ENCODE data around the gene FPR3. TPM values are rescaled to one million over a fixed set of nuclear protein-coding genes. Genes with fewer than 3 reads are reported as not detected.

The FPR3 gene
- total and polyA plus RNA-seq, 9 of the 15 experiments (the other 6 are each of a cell fraction or from before 2014, with no cell fraction given): 0.08 to 0.51 (median 0.22) TPM; not detected in 1

DNA sequence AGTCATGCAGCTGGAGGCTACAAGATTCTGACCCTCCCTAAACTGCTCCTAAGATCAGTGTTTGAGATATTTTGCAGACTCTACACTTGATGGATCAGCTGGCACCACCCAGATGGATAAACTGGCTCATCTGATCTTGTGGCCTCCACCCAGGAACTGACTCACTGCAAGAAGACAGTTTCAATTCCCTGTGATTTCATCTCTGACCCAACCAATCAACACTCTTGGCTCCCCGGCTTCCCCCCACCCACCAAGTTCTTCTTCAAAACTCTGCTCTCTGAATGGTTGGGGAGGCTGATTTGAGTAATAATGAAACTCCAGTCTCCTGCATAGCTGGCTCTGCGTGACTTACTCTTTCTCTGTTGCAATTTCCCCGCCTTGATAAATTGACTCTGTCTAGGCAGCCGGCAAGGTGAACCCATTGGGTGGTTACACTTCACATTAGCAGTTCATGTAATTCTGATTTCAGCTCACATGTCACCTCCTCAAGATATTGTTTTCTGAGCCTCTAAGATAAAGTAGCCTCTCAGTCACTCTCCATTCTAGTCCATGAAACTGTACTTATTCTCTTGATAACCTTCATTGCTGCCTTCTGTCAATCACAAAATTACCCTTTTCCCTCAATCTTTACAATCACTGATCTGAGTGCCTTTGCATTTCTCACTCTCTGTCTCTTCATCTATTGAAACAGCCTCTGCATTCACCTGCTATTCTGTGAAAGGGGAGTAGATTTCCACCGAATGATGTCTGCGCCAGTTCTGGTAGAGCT, 9.9 kb upstream of the FPR3 start (continued):
- TF ChIP-seq CTBP1 (IDR thresholded peaks at IDR 0.05; ENCODE audit: borderline replicate concordance): peak; percentile 80
- TF ChIP-seq ZNF311 (CRISPR knock-in tag; IDR thresholded peaks at IDR 0.05): no peak
- peak; percentile 18; the same call in 1 of the 2 replicates for TF ChIP-seq TEAD4 (IDR thresholded peaks at IDR 0.05; ENCODE audit: low read length)
- TF ChIP-seq TEAD4 (CRISPR knock-in tag; IDR thresholded peaks at IDR 0.05; ENCODE audit: borderline replicate concordance): no peak
- no peak for TF ChIP-seq MECOM (CRISPR knock-in tag; IDR thresholded peaks at IDR 0.05)
- TF ChIP-seq, protein P1, sequence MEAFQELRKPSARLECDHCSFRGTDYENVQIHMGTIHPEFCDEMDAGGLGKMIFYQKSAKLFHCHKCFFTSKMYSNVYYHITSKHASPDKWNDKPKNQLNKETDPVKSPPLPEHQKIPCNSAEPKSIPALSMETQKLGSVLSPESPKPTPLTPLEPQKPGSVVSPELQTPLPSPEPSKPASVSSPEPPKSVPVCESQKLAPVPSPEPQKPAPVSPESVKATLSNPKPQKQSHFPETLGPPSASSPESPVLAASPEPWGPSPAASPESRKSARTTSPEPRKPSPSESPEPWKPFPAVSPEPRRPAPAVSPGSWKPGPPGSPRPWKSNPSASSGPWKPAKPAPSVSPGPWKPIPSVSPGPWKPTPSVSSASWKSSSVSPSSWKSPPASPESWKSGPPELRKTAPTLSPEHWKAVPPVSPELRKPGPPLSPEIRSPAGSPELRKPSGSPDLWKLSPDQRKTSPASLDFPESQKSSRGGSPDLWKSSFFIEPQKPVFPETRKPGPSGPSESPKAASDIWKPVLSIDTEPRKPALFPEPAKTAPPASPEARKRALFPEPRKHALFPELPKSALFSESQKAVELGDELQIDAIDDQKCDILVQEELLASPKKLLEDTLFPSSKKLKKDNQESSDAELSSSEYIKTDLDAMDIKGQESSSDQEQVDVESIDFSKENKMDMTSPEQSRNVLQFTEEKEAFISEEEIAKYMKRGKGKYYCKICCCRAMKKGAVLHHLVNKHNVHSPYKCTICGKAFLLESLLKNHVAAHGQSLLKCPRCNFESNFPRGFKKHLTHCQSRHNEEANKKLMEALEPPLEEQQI (IDR thresholded peaks at IDR 0.05): no peak
- no peak for TF ChIP-seq BRCA1 (IDR thresholded peaks at IDR 0.05)
- TF ChIP-seq BRCA1 (CRISPR knock-in tag; IDR thresholded peaks at IDR 0.05): no peak
- TF ChIP-seq, protein P2, sequence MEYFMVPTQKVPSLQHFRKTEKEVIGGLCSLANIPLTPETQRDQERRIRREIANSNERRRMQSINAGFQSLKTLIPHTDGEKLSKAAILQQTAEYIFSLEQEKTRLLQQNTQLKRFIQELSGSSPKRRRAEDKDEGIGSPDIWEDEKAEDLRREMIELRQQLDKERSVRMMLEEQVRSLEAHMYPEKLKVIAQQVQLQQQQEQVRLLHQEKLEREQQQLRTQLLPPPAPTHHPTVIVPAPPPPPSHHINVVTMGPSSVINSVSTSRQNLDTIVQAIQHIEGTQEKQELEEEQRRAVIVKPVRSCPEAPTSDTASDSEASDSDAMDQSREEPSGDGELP (CRISPR knock-in tag; IDR thresholded peaks at IDR 0.05; ENCODE audit: borderline replicate concordance): peak; percentile 72; the same call in 1 of the 2 replicates
- no peak for TF ChIP-seq ZNF124 (CRISPR knock-in tag; IDR thresholded peaks at IDR 0.05)
- TF ChIP-seq, protein P3, sequence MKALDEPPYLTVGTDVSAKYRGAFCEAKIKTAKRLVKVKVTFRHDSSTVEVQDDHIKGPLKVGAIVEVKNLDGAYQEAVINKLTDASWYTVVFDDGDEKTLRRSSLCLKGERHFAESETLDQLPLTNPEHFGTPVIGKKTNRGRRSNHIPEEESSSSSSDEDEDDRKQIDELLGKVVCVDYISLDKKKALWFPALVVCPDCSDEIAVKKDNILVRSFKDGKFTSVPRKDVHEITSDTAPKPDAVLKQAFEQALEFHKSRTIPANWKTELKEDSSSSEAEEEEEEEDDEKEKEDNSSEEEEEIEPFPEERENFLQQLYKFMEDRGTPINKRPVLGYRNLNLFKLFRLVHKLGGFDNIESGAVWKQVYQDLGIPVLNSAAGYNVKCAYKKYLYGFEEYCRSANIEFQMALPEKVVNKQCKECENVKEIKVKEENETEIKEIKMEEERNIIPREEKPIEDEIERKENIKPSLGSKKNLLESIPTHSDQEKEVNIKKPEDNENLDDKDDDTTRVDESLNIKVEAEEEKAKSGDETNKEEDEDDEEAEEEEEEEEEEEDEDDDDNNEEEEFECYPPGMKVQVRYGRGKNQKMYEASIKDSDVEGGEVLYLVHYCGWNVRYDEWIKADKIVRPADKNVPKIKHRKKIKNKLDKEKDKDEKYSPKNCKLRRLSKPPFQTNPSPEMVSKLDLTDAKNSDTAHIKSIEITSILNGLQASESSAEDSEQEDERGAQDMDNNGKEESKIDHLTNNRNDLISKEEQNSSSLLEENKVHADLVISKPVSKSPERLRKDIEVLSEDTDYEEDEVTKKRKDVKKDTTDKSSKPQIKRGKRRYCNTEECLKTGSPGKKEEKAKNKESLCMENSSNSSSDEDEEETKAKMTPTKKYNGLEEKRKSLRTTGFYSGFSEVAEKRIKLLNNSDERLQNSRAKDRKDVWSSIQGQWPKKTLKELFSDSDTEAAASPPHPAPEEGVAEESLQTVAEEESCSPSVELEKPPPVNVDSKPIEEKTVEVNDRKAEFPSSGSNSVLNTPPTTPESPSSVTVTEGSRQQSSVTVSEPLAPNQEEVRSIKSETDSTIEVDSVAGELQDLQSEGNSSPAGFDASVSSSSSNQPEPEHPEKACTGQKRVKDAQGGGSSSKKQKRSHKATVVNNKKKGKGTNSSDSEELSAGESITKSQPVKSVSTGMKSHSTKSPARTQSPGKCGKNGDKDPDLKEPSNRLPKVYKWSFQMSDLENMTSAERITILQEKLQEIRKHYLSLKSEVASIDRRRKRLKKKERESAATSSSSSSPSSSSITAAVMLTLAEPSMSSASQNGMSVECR (CRISPR knock-in tag; IDR thresholded peaks at IDR 0.05): no peak
- TF ChIP-seq SP1 (CRISPR knock-in tag; IDR thresholded peaks at IDR 0.05): peak; percentile 39; the same call in 1 of the 2 replicates
- TF ChIP-seq C11orf30 (IDR thresholded peaks at IDR 0.05; ENCODE audit: low read depth): no peak
- TF ChIP-seq ZNF253 (CRISPR knock-in tag; conservative IDR thresholded peaks at IDR 0.05): no peak
- TF ChIP-seq, protein P4, sequence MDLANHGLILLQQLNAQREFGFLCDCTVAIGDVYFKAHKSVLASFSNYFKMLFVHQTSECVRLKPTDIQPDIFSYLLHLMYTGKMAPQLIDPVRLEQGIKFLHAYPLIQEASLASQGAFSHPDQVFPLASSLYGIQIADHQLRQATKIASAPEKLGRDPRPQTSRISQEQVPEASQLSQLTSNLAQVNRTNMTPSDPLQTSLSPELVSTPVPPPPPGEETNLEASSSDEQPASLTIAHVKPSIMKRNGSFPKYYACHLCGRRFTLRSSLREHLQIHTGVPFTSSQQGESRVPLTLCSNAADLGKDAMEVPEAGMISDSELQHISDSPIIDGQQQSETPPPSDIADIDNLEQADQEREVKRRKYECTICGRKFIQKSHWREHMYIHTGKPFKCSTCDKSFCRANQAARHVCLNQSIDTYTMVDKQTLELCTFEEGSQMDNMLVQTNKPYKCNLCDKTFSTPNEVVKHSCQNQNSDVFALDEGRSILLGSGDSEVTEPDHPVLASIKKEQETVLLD (IDR thresholded peaks at IDR 0.05): no peak
- no peak for TF ChIP-seq TFE3 (CRISPR knock-in tag; IDR thresholded peaks at IDR 0.05)
- TF ChIP-seq ZNF589 (CRISPR knock-in tag; IDR thresholded peaks at IDR 0.05; ENCODE audit: low read depth): no peak
- no peak for TF ChIP-seq BRD4 (IDR thresholded peaks at IDR 0.05)
